COLO829 (cell line): Measurements from ENCODE around the gene LRP5.

ENCODE experiments used
- DNase-seq: peaks from one replicate; pipeline ENCODE4 v3.0.0; 2012; ENCODE audit warnings: low spot score

LRP5 gene

DNA sequence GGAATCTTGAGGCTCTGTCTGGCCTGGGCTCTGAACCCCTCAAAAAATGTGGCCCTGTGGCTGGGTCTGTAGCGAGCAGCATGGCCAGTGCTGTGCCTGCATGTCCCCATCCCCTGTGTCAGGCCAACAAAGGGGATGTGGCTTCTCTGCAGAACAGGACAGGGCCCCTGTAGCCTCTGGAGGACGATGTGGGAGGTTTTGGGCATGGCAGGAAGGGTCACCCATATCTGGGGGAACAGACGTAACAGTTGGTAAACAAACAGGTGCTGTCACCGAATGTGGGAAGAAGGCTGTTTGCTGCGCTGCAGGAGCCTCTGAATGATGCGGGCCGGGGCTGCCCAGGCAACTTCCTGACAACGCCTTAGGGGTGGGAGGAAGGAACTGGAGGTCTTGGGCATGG lies 35.0 kb downstream of the LRP5 start:
- no peak for DNase-seq

- DNase-seq, result no peak
Measured at GRCh38 chr11:68347841-68348240, 35.5 kb downstream of the LRP5 start.

DNA sequence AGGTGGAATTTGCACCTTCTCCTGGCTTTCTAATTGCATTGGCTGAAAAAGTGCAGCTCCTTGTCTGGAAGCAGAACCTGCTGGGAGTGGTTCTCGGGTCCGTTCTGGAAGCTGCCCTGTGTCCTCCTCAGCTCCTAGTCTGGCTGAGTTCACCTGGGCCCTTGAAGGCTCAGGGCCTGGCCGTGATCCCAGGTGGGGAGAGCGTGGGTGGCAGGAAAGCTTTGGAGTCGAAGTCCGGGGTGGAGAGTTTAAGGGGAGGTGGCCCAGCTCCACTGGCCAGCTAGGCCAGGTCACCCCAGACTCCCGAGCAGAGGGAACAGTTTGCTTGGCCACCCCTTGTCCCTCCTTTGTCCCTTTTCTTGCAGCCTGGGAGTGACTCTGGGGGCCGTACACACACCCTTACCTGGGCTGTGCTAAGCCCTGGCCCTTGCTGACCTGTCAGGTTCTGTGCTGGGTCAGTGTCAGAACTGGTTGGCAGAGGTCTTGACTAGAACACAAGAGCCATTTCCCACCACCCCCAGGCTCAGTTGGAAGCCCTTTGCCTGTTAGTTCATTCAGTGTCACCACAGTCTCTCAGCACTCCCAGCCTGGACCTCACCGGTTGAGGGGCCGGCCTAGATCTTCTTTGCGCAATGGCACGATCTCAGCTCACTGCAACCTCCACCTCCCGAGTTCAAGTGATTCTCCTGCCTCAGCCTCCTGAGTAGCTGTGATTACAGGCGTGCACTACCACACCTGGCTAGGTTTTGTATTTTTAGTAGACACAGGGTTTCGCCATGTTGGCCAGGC lies 37.3 kb downstream of the LRP5 start:
- DNase-seq, result no peak

- DNase-seq, result no peak
Measured at GRCh38 chr11:68350759-68351449, 38.5 kb downstream of the LRP5 start.

GRCh38 chr11:68351450-68352275 lies 39.3 kb downstream of the LRP5 start:
- DNase-seq, result no peak

DNA sequence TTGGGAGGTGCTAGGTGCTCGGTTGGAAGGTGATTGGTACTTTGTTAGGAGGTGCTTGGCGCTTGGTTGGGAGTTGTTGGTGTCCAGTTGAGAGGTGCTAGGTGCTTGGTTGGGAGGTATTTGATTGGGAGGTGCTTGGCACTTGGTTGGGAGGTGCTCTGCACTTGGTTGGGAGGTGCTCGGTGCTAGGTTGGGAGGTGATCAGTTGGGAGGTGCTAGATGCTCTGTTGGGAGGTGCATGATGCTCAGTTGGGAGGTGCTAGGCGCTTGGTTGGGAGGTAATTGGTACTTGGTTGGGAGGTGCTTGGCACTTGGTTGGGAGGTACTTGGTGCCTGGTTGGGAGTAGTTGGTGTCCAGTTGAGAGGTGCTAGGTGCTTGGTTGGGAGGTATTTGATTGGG lies 40.2 kb downstream of the LRP5 start:
- DNase-seq, result no peak

DNA sequence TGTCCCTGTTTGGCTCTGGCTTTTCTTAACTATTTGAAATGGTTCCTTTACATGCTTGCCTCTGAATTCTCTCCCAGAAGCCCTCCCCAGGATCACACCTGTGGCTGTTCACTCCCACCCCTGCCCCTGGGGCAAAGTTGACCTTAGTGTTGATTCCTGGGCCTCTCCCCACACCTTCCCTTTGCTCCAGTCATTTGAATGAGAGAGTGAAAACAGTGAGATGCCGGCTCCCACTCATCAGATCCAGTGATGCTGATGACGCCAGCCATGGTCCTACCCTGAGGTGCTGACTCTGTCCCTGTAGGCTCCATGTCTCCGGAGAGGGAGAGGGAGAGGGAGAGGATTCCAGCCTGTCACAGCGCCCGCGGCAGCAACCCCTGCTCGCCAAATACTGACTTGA lies 40.7 kb downstream of the LRP5 start:
- DNase-seq, result no peak

- DNase-seq, result no peak
Measured at GRCh38 chr11:68353669-68354068, 41.3 kb downstream of the LRP5 start.

GRCh38 chr11:68354148-68354872 lies 41.9 kb downstream of the LRP5 start:
- DNase-seq, result peak; percentile 76

DNA sequence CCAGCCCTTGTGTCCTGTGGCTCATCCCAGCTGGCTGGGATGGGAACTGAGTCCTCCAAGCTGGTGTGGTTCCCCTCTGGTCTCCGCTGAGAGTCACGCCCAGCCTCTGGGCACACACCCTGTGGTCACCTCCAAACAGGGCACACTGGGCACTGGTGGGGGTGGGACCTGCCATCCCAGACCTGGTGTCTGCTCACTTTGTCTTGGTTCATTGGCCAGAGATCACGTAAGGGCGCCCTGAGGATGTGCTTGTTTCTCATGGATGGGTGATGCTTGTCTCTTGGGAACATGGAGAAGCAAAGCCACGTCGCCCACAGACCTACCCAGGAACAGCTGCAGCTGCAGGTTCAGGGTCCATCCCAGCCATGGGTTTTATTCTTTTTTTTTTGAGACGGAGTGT lies 43.1 kb downstream of the LRP5 start:
- DNase-seq, result no peak

- no peak for DNase-seq
Measured at GRCh38 chr11:68357568-68357967, 45.2 kb downstream of the LRP5 start.

- DNase-seq, result no peak
Measured at GRCh38 chr11:68358416-68358815, 46.0 kb downstream of the LRP5 start.

DNA sequence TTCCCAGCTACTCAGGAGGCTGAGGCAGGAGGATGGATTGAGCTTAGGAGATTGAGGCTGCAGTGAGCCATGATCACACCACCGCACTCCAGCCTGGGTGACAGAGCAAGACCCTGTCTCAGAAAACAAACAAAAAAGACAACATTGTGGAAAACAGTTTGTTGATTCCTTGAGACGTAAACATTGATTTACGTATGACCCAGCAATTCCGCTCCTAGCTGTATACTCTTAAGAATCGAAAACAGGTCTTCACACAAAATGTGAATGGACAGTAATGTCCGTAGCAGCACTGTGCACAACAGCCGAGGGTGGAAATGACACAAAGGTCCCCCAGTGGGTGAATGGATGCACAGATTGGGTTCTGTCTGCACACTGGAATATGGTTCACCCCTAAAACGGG lies 49.3 kb downstream of the LRP5 start:
- DNase-seq, result no peak

GRCh38 chr11:68362801-68363379 lies 50.5 kb downstream of the LRP5 start:
- DNase-seq, result no peak

DNA sequence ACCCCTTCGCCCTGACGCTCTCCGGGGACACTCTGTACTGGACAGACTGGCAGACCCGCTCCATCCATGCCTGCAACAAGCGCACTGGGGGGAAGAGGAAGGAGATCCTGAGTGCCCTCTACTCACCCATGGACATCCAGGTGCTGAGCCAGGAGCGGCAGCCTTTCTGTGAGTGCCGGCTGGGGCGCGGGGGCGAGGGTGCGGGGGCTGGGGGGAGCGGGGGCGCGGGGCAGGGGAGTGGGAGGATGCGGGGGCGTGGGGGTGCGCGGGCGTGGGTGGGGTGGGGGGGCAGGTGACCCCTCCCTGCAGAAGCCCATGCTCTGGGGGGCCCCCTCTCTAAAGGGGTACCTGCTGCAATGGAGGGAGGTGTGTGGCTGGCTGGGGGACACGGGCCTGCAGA lies 51.4 kb downstream of the LRP5 start:
- DNase-seq, result no peak

DNA sequence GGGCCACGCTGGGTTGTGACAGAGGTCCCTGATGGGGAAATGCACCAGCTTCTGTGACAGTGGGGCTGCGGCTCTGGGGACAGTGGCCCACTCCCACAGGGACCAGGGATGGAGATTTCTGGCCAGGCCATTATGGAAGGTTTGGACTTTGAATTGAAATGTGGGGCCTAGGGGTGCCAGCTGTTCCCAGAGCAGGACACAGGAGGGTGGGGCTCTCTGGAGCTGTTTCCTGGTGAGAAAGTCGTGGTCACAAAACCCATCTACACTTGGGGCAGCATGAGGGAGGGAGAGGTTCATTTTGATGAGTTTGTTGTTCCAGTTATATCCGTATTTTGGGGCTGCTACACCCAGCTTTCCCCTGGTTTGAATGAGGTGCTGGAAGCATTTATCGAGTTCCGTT lies 52.2 kb downstream of the LRP5 start:
- DNase-seq, result no peak

DNA sequence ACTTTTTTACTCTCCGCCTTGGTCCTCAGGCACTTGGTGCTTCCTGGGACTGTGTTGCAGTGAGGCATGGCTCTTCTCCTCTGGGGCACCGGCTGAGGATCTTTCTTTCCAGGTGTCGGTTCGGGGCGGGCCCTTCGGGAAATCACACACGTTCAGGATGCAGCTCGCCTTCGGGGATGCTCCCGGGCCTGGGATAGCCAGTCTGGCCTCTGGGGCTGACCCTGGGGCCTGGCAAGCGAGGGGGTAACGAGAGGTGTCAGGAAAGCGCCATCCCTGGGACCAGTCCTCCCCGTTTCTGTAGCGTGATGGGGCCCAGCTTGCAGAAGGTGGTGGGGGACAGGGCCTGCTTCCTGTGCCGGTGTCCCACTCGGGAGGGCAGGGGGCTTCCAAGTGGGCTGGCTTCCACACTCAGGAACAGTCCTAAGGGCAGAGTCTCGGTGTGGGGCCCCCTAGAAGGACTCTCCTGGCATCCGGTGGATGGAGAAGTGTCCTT lies 53.6 kb downstream of the LRP5 start:
- no peak for DNase-seq

DNA sequence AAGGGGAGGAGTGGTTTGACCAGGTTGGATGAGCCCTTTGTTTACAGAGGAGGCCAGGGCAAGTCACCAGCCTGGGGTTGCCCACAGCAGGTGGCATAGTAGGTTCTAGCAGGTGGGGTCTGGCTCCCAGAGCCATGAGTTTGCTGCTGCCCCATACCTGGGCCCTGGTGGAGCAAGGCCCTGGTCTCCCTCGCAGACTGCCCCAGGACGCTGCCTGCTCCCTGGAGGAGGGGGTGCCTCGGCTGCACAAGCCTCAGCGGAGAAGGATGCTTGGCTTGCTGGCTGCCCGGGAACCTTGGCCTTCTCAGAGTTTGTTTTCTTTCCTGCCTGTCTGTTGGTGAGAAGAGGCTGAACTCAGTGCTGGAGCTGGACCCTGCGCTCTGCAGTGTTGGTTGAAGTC lies 54.9 kb downstream of the LRP5 start:
- no peak for DNase-seq

GRCh38 chr11:68369756-68370155 lies 57.4 kb downstream of the LRP5 start:
- no peak for DNase-seq

DNA sequence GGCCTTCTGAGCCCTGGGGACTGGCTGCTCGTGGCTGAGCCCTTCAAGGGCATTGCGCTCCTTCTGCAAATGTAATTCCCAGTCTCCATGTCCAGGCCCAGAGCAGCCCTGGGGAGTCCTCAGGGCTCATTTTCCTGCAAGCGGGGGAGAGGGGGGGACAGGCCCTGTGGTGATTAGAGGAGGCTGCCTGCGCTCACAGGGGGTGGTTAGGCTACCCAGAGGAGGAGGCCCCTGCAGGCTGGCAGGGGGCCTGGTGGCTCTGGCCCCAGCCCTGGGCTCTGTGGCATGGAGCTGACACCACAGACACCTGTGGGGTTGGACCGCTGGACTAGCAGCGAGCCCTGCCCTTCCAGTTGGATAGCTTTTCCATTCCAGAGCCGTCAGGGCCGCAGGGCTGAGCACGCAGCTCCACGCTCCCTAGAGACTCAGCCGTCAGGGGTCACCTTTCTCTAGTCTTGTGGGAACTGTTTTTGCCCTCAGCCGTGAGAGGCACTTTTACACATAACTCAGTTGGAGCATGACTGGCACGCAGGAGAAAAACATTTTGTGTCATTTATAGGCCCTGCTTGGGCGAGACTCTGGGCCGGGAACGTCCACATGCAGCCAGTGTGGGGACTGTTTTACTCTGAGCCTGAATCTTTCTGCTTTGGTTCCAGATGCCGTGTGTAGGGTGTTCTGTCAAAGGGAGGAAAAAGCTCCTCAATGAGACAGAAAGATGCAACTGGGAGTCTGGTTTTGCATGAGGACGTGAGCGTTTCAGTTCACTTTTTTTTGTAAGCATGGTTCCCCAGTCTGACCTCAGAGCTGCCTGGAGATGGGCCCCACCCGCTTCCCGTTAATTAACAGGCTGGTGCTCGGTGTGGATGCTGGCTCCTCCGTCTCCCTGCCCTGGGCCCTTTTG lies 58.1 kb downstream of the LRP5 start:
- no peak for DNase-seq
